DOHH2 (cell line): ENCODE measurements around the gene COPA.

Experiments
- EZH2phosphoT487 ChIP-seq: fragments of 200-600 bp; sonication (generic); IDR thresholded peaks from 2 replicates; pipeline ENCODE4 v1.6.1; 2017; ENCODE audit warnings: borderline replicate concordance, mild to moderate bottlenecking, antibody characterized with exemption, low read length, moderate library complexity, mixed read lengths
- TF ChIP-seq, protein P1 (sequence below): fragments of 200-600 bp; sonication (generic); IDR thresholded peaks from one replicate; pipeline ENCODE4 v1.5.1; 2014; ENCODE audit warnings: antibody characterized with exemption, mild to moderate bottlenecking, low read depth, low read length; ENCODE audit not compliant: poor library complexity, severe bottlenecking

DNA sequence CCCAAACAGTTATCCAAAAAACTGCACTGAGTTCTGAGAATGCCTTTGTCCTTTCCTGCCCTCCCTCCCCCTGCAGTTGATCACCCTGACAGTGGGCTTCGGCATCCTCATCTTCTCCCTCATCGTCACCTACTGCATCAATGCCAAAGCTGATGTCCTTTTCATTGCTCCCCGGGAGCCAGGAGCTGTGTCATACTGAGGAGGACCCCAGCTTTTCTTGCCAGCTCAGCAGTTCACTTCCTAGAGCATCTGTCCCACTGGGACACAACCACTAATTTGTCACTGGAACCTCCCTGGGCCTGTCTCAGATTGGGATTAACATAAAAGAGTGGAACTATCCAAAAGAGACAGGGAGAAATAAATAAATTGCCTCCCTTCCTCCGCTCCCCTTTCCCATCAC is 15.0 kb upstream of the COPA start:
- TF ChIP-seq, protein P1, sequence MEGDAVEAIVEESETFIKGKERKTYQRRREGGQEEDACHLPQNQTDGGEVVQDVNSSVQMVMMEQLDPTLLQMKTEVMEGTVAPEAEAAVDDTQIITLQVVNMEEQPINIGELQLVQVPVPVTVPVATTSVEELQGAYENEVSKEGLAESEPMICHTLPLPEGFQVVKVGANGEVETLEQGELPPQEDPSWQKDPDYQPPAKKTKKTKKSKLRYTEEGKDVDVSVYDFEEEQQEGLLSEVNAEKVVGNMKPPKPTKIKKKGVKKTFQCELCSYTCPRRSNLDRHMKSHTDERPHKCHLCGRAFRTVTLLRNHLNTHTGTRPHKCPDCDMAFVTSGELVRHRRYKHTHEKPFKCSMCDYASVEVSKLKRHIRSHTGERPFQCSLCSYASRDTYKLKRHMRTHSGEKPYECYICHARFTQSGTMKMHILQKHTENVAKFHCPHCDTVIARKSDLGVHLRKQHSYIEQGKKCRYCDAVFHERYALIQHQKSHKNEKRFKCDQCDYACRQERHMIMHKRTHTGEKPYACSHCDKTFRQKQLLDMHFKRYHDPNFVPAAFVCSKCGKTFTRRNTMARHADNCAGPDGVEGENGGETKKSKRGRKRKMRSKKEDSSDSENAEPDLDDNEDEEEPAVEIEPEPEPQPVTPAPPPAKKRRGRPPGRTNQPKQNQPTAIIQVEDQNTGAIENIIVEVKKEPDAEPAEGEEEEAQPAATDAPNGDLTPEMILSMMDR = no peak
- TF ChIP-seq EZH2phosphoT487 = no peak
